GM10248 (cell line): ENCODE measurements around the gene MRPL58.

Experiments used
- CTCF ChIA-PET: fragments of 300-600 bp; sonication (Branson Sonifier 250); formaldehyde crosslinking; extraction: SDS; loops from one replicate; lab custom pipeline; 2021; ENCODE audit warnings: antibody characterized with exemption; lab: Yijun Ruan, JAX
- POLR2A ChIA-PET: fragments of 350-650 bp; sonication (Branson Sonifier 250); formaldehyde crosslinking; extraction: SDS; loops from one replicate; lab custom pipeline; 2020; ENCODE audit warnings: antibody characterized with exemption; lab: Yijun Ruan, JAX
- DNase-seq: peaks from one replicate; pipeline ENCODE4 v3.0.0; 2012; ENCODE audit errors: extremely low spot score
- CTCF ChIP-seq: IDR thresholded peaks from 2 replicates; pipeline ENCODE4 v1.5.1; 2012; ENCODE audit warnings: mild to moderate bottlenecking, low read depth; ENCODE audit errors: extremely low read depth, missing control alignments, control extremely low read depth

The MRPL58 gene

GRCh38 chr17:75049706-75050105, 37.2 kb downstream of the MRPL58 start:
- TF ChIP-seq CTCF, result no peak
- CTCF ChIA-PET, result interaction anchor here (0.9 to 2.9 kb wide), 5 partner anchors 10 to 91 kb away, joined by 3 to 13 read pairs (median 4); partner anchors contain the start of gene NT5C
- no peak for DNase-seq
- POLR2A ChIA-PET, result interaction anchor here (0.8 kb wide), 1 partner anchor 80 kb away, joined by 4 read pairs; no protein-coding TSS in a partner anchor

- no peak for DNase-seq
- no peak for TF ChIP-seq CTCF
- ChIA-PET POLR2A (no interaction called here), CTCF (interaction anchor here (1.2 kb wide), 1 partner anchor 9 kb away, joined by 4 read pairs; no protein-coding TSS in a partner anchor)
These were observed 39.5 kb downstream of the MRPL58 start for GRCh38 chr17:75051941-75052340.

GRCh38 chr17:75059369-75060345, 47.2 kb downstream of the MRPL58 start:
- POLR2A ChIA-PET, result no interaction called here
- DNase-seq, result no peak
- TF ChIP-seq CTCF, result peak; percentile 41
- CTCF ChIA-PET, result interaction anchor here (0.9 to 5.6 kb wide), 14 partner anchors 10 to 211 kb away, joined by 3 to 30 read pairs (median 8); partner anchors contain the start of genes MIF4GD, NT5C and SLC16A5

GRCh38 chr17:75060434-75061054, 48.1 kb downstream of the MRPL58 start:
- DNase-seq, result no peak
- no peak for TF ChIP-seq CTCF
- POLR2A ChIA-PET, result no interaction called here
- CTCF ChIA-PET, result interaction anchor here (1.1 to 5.6 kb wide), 11 partner anchors 9 to 210 kb away, joined by 4 to 30 read pairs (median 9); partner anchors contain the start of genes MIF4GD, NT5C and SLC16A5

- DNase-seq, result no peak
- POLR2A ChIA-PET, result no interaction called here
- no peak for TF ChIP-seq CTCF
- CTCF ChIA-PET, result interaction anchor here (1.0 to 5.6 kb wide), 11 partner anchors 9 to 210 kb away, joined by 3 to 30 read pairs (median 9); partner anchors contain the start of genes MIF4GD and NT5C
These were observed 48.6 kb downstream of the MRPL58 start for GRCh38 chr17:75061055-75061438.

GRCh38 chr17:75061618-75062017, 49.1 kb downstream of the MRPL58 start:
- no peak for TF ChIP-seq CTCF
- ChIA-PET POLR2A (interaction anchor here (1.2 kb wide), 1 partner anchor 27 kb away, joined by 3 read pairs; no protein-coding TSS in a partner anchor), CTCF (interaction anchor here (1.0 to 5.6 kb wide), 10 partner anchors 8 to 209 kb away, joined by 3 to 30 read pairs (median 8); partner anchors contain the start of genes MIF4GD and NT5C)
- no peak for DNase-seq
